HG02884 (cell line): ENCODE results near the gene RNF168.
"Not testable (repeated sequence)": the region's sequence is repeated elsewhere in the genome, so short reads cannot be mapped to it uniquely, and the experiment has no call there.

Experiments
- ATAC-seq: cut with Tn5 transposase; IDR thresholded peaks from one replicate; pipeline ENCODE4 v1.9.1; 2021; ENCODE audit warnings: mild to moderate bottlenecking, moderate library complexity; ENCODE audit not compliant: unreplicated experiment

Gene RNF168

DNA sequence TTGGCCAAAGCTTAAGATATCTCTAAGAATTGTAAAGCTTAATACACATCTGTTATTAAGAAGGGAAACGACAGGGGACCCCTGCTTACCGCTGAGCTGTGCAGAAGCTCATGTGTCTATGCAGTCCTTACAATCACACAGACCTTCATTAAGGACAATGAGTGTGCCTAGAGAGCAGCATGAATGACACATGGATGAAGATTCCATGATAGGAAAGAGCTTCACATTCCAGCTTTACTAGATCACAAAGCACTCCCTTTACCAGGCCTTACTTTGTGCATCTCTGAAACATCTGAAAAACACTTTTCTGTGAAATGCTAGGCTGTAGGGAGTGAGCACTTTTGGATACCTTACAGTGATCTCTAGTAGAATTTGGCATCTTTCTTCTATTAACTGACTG, 32.0 kb downstream of the RNF168 start:
- ATAC-seq = no peak

DNA sequence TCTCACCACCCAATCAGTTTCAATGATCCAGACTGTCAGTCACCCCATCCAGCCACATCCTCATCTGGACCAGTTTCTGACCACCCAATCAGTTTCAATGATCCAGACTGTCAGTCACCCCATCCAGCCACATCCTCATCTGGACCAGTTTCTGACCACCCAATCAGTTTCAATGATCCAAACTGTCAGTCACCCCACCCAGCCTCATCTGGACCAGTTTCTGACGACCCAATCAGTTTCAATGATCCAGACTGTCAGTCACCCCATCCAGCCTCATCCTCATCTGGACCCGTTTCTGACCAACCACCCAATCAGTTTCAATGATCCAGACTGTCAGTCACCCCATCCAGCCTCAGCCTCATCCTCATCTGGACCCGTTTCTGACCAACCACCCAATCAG, 33.4 kb downstream of the RNF168 start:
- not testable (repeated sequence) for ATAC-seq

DNA sequence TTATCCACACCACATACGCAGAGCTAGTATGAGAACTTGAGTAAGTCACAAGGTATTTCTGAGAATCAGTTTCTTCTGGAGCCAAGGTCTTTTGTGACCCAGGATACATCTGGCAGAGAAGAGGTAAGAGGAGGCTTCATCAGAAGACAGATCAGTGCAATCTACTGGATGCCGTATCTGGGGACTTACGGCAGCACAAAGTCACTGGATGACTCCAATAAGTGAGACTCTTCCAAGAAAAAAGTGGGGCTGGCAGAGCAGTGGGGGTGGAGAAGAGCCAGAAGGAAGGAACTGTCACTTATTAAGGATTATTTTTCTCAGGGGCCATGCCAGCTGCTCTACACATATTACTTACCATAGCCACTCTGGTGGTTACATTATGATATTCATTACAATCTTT, 39.8 kb downstream of the RNF168 start:
- no peak for ATAC-seq

DNA sequence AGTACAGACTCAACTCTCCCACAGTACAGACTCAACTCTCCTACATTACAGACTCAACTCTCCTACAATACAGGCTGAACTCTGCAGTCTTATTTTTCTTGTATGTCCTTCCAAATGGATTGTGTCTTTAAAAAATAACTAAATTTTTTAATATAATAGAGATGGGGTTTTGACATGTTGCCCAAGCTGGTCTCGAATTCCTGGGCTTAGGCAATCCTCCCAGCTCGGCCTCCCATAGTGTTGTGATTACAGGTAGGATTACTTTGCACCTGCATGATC, 40.2 kb downstream of the RNF168 start:
- ATAC-seq = no peak

DNA sequence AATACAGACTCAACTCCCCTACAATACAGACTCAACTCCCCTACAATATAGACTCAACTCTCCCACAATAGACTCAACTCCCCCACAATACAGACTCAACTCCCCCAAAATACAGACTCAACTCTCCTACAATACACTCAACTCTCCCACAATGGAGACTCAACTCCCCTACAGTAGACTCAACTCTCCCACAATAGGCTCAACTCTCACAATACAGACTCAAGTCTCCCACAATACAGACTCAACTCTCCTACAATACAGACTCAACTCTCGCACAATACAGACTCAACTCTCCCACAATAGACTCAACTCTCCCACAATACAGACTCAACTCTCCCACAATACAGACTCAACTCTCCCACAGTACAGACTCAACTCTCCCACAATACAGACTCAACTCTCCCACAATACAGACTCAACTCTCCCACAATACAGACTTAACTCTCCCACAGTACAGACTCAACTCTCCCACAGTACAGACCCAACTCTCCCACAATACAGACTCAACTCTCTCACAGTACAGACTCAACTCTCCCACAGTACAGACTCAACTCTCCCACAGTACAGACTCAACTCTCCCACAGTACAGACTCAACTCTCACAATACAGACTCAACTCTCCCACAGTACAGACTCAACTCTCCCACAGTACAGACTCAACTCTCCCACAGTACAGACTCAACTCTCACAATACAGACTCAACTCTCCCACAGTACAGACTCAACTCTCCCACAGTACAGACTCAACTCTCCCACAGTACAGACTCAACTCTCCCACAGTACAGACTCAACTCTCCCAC, 40.7 kb downstream of the RNF168 start:
- not testable (repeated sequence) for ATAC-seq

DNA sequence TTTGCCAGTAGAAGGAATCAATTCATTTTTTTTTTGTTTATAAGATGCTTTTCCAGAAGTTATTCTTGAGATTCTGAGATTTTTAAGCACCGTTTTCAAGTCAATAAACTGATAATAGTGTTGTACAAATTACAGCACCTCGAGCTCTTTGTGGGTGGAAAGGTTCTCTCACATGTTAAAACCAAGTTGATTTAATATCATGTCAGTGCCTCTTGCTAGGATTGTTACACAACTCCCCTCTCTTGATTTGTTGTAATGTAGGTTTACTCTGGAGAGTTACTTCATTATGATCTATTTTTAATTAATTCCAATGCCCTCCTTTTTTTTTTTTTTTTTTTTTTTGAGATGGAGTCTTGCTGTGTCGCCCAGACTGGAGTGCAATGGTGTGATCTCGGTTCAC, 45.5 kb downstream of the RNF168 start:
- no peak for ATAC-seq

DNA sequence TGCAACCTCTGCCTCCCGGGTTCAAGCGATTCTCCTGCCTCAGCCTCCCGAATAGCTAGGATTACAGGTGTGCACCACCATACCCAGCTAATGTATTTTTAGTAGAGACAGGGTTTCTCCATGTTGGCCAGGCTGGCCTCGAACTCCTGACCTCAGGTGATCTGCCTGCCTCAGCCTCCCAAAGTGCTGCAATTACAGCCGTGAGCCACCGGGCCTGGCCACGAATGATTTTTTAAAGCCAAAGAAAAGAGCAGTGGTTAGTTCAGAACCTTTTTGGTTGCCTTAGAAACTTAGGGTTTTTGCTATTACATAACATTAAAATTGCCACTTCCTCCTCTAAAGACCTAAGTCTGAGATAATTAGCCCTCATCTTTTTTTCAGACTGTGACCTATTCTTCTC, 46.1 kb downstream of the RNF168 start:
- not testable (repeated sequence) for ATAC-seq

DNA sequence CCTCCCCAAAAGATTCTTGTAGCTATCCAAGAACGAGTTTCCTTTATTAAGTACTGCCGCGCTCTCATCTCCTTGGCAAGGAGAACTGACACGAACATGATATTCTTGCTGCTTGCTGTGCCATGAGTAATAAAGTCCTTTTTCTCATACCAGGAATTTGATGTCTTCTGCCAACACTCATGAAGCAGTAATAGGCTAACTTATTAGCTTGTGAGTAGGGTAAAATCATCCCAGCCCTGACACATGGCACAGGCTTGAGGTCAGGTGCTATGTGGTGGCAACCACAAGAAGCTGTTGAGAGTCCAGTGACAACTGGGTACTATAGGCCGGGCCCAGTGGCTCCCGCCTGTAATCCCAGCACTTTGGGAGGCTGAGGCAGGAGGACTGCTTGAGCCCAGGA, 48.6 kb downstream of the RNF168 start:
- ATAC-seq = no peak

DNA sequence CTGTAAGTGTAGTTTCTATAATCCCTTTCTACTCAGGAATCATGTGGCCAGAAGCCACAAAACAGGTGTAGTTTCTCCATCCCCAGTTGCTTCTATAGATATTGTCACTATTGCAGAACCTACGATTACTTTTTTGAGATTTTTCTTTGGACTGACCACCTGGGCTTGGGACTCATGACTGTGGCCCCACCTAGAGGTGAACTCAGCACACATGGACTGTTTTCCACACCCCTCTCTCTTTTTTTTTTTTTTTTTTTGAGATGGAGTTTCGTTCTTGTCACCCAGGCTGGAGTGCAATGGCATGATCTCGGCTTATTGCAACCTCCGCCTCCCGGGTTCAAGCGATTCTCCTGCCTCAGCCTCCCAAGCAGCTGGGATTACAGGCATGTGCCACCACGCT, 58.2 kb downstream of the RNF168 start:
- not testable (repeated sequence) for ATAC-seq

DNA sequence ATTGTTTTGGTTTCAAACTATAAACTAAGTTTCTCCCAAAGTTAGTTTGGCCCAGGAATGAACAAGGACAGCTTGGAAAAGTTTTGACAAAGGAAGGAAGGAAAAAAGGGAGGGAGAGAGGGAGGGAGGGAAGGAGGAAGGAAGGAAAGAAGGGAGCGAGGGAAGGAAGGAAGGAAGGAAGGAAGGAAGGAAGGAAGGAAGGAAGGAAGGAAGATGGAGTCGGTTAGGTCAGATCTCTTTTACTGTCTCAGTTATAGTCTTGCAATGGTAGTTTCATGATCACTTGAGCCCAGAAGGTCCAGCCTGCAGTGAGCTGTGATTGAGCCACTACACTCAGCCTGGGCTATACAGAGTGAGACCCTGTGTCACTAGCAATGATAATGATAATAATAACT, 59.1 kb downstream of the RNF168 start:
- no peak for ATAC-seq

DNA sequence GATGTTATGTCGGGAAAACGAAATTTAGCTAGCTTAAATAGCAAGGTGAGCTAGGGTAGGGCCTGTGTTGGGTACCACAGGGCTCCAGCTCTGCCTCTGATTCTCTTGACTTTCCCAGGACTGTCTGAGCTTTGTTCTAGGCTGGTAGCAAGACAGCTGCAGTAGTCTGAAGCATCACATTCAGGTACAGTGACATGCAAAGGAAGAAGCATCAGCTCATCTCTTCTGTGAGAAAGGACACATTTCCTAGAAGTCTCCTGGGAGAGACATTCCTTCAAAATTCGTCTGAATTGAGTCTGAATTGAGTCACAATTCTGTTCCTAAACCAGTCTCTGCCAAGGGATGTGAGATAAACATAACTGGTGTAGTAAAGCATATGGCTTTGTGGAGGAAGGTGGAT, 62.9 kb downstream of the RNF168 start:
- ATAC-seq = no peak

DNA sequence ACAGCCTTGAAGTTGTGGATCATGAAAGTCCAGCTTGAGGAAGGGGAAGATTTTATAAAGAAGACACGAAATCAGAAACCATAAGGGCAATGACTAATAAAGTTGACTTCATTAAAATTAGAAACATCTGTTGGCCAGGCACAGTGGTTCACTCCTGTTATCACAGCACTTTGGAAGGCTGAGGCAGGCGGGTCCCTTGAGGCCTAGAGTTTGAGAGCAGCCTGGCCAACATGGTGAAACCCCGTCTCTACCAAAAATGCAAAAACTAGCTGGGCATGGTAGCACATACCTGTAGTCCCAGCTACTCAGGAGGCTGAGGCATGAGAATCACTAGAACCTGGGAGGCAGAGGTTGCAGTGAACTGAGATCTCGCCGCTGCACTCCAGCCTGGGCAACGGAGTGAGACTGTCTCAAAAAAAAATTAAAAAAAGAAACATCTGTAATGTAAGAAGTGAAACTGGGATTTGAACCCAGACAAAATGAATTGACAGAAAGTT, 63.5 kb downstream of the RNF168 start:
- no peak for ATAC-seq

DNA sequence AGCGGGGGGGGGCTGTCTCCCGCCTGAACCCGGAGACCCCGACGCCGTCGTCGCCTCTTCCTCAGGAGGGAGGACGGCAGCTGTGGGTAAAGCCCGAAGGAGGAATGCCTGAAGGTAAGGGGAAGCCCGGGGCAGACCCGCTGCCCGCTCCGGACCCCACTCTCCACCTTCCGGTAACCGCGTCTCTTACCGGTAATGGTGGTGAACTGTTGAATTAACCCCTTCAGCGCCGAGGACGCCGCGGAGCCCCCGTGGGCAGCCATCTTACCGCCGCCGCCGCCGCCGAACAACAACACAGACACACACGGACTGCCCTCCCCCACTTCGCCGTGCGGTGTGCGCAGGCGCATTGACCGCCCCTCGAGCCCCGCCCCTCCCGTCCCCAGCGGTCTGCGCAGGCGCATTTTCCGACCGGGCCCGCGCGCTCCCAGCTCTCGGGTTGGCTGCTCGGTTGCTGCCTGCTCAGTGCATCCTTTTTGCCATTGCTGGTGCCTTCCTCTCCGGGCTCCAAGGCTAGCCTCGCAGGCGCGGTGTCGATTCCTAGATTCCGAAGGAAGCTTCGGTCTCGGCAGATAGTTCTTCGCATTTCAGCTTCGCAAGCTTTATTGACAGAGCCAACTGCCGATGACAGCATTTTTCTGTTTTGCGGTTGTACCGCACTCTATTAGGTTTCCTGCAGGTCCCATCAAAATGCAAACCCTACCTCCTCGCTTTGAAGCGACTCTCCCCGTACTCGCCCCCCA, 71.3 kb downstream of the RNF168 start, which contains the start of gene UBXN7:
Gene UBXN7, minus strand, starts transcription at position 291 of the 743 bp plus-strand sequence. Its CDS starts 28 bp downstream, at position 263.
- peak; percentile 70 for ATAC-seq

DNA sequence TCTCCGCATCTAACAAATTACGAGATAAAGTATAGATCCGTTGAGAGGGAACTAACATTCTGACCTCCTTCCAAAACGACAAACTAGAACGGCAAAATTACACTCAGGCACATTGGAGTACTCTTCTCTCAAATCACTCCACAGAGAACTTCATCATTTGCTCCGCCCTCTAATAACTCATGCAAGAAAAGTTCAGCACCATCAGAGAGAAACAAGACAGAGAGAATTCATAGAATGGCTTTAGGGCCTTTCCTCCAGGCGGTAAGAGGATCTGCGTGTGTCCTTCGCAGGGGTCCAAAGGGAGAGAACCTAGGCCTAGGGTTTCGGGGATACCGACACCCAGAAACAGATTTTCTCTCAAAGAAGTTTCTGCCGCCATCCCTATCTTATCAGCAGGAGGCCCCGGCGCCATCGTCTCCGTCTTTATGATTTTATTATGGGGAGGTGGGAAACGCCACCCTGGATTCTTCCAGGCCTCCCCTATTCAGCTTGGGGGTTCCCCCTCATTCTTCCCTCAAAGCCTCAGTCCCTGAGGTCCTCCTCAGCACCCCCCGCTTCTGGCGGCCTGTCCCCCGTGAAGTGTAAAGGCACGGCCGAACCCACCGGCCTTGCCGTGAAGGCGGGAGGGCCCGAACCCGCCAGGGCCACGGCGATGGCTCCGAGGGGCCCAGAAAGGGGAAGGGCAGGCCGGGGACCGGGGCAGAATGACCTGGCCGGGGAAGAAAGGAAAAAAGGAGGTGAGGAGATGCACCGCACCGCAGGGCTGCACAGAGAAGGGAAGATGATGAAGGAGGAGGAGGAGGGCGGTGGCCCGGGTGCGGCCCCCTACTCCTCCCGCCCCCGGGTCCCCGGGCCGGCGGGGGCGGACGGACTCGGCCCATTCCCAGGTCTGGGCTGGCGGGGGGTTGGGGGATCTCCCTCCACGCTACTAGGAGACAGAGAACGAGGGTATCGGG, 72.1 kb downstream of the RNF168 start:
- peak; percentile 29 for ATAC-seq

DNA sequence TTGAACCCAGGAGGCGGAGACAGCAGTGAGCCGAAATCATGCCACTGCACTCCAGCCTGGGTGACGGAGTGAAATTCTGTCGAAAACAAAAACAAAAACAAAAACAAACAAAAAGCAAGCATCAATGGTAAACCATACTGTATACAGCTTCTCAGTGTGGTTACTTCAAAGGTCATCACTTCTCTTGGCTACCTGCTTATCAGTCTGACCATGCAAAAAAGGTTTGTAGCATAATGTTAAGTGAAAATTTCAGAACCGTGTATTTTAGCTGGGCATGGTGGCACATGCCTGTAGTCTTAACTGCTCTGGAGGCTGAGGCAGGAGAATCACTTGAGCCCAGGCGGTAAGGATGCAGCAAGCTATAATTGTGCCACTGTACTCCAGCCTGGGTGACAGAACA, 75.5 kb downstream of the RNF168 start:
- no peak for ATAC-seq

DNA sequence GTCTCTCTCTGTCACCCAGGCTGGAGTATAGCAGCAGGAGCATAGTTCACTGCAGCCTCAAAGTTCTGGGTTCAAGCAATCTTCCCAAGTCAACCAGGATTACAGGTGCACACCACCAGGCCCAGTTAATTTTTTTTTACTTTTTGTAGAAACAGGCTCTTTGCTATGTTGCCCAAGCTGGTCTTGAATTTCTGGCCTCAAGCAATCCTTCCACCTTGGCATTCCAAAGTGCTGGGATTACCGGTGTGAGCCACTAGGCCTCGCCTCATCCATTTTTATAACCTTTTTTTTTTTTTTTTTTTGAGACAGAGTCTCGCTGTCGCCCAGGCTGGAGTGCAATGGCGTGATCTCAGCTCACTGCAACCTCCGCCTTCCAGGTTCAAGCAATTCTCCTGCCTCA, 79.1 kb downstream of the RNF168 start:
- ATAC-seq = not testable (repeated sequence)

DNA sequence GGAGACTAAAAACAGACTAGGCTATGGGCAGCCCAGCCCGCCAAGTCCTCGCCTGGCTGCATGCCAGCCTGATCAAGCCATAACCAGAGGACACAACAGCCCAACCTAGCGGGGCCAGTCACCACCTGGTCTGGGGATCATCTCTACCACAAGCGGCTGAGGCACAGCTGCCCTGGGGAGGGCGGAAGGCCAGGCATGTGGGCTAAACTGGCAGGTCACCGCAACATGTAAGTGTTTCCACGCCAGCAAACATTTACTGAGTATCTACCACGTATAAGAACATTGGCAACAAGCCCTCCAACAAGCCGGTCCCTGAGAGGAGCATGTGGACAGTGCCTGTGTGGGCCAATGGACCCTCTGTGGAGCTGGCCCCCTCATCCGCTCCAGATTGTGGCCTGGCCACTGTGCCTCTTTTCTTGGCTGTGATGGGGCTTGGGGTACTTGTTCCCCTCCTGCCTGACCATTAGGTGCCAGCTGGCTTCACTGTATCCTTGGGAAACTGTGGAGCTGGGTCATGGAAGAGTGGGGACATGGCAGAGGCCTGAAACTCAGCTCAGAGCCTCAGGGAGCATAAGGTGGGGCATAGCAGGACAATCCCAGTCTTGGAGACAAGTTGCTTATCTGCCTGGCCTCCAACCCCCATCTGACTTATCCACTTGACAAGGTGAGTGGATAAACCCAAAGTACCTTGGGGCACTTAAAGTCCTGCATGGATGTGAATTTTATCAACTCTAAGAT, 80.4 kb downstream of the RNF168 start:
- no peak for ATAC-seq

DNA sequence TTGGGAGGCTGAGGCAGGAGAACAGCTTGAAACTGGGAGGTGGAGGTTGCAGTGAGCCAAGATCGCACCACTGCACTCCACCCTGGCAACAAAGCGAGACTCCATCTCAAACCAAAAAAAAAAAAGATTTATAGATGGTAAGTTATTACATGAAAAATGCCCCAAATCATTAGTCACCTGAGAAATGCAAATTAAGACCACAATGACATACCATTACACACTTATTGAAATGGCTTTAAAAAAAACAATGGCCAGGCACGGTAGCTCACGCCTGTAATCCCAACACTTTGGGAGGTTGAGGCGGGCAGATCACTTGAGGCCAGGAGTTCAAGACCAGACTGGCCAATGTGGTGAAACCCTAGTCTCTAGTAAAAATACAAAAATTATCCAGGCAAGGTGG, 81.9 kb downstream of the RNF168 start:
- ATAC-seq = not testable (repeated sequence)

DNA sequence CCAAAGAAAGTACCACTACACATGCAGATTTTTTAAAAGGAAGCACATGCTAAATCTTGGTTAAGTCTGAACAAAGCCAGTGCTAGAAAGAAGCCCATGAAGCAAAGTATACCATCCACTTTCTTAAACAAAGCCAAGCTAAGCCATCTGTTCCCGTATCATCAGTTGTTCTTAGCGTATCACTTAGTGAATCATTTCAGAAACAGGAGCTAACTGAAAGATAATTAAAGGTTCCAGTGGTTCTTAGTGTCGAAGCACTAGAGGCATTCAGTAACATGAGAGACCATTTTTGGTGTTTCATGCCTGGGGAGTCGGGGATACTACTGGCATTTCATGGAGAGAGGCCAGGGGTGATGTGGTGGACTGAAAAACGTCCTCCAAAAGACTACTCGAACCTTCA, 84.2 kb downstream of the RNF168 start:
- no peak for ATAC-seq
